ENCODE results near the gene EHD3. TPM values are rescaled to one million over a fixed set of nuclear protein-coding genes. Genes with fewer than 3 reads are reported as not detected.
"Not testable (repeated sequence)": the region's sequence is repeated elsewhere in the genome, so short reads cannot be mapped to it uniquely, and the experiment has no call there.

The EHD3 gene
- total RNA-seq, 1 donor from 2014 or later: 3.9 TPM

- no peaks in the 10 kb centered on the region for H3K9me3 ChIP-seq (ENCODE audit: low read depth)
- H3K9ac ChIP-seq: no peak overlapping the region
- Mint-ChIP-seq H3K4me1 (peaks cover 2% of the 10 kb centered on the region), H3K27me3 (ENCODE audit: insufficient read depth, low read depth) (peaks cover under 1% of the 10 kb centered on the region), H3K27ac (no peak overlapping the region), H3K9me3 (no peaks in the 10 kb centered on the region), H3K4me3 (no peak overlapping the region), H3K36me3 (no peaks in the 10 kb centered on the region)
- H2AFZ ChIP-seq (replicated peaks): no peak overlapping the region
- H3K4me3 ChIP-seq: no peak overlapping the region
- TF ChIP-seq CTCF (IDR thresholded peaks at IDR 0.05) (no peak), EZH2phosphoT487 (IDR thresholded peaks at IDR 0.05) (no peak), EZH2 (IDR thresholded peaks at IDR 0.05) (no peak)
- no peak for DNase-seq (ENCODE audit: low spot score)
- no peaks in the 10 kb centered on the region for H3K79me2 ChIP-seq (ENCODE audit: low read depth)
- peaks cover 8% of the 10 kb centered on the region for H3K4me1 ChIP-seq
- H4K20me1 ChIP-seq (ENCODE audit: low read depth): no peaks in the 10 kb centered on the region
- no peak overlapping the region for H3K4me2 ChIP-seq
- H3K36me3 ChIP-seq: no peaks in the 10 kb centered on the region
- no peaks in the 10 kb centered on the region for H3K27me3 ChIP-seq
- no peak overlapping the region for H3K27ac ChIP-seq
- no peaks in the 10 kb centered on the region for H3F3A ChIP-seq (ENCODE audit: low read depth)
Measured at GRCh38 chr2:31282634-31283033, 48.7 kb downstream of the EHD3 start.

GRCh38 chr2:31283193-31283919, 49.4 kb downstream of the EHD3 start:
- not testable (repeated sequence) for H3K36me3 Mint-ChIP-seq

GRCh38 chr2:31284107-31284506, 50.2 kb downstream of the EHD3 start:
- H3K27ac Mint-ChIP-seq: no peak overlapping the region
- no peak overlapping the region for H2AFZ ChIP-seq (replicated peaks)
- H3K4me1 Mint-ChIP-seq: peaks cover 2% of the 10 kb centered on the region
- H3K4me1 ChIP-seq: peaks cover 8% of the 10 kb centered on the region
- peak overlapping the region; percentile 8 for H3K4me2 ChIP-seq
- H4K20me1 ChIP-seq (ENCODE audit: low read depth): no peaks in the 10 kb centered on the region
- no peaks in the 10 kb centered on the region for H3K27me3 ChIP-seq
- peaks cover 2% of the 10 kb centered on the region for H3K27me3 Mint-ChIP-seq (ENCODE audit: insufficient read depth, low read depth)
- H3K9me3 Mint-ChIP-seq: no peaks in the 10 kb centered on the region
- H3K4me3 ChIP-seq: no peak overlapping the region
- H3F3A ChIP-seq (ENCODE audit: low read depth): no peaks in the 10 kb centered on the region
- H3K9ac ChIP-seq: no peak overlapping the region
- H3K4me3 Mint-ChIP-seq: no peak overlapping the region
- no peak for DNase-seq (ENCODE audit: low spot score)
- no peaks in the 10 kb centered on the region for H3K79me2 ChIP-seq (ENCODE audit: low read depth)
- TF ChIP-seq EZH2 (IDR thresholded peaks at IDR 0.05) (no peak), CTCF (IDR thresholded peaks at IDR 0.05) (no peak), EZH2phosphoT487 (IDR thresholded peaks at IDR 0.05) (no peak)
- H3K36me3 Mint-ChIP-seq: no peaks in the 10 kb centered on the region
- no peak overlapping the region for H3K27ac ChIP-seq
- no peaks in the 10 kb centered on the region for H3K36me3 ChIP-seq
- no peaks in the 10 kb centered on the region for H3K9me3 ChIP-seq (ENCODE audit: low read depth)

More at GRCh38 chr2:31283193-31283919, 49.4 kb downstream of the EHD3 start:
- H3K27me3 ChIP-seq; H3K4me2 ChIP-seq; H3K4me1 ChIP-seq; H3K36me3 ChIP-seq; H3K9me3 Mint-ChIP-seq; H3K27me3 Mint-ChIP-seq (ENCODE audit: insufficient read depth, low read depth); H3K9me3 ChIP-seq (ENCODE audit: low read depth); H3K79me2 ChIP-seq (ENCODE audit: low read depth); H3K27ac ChIP-seq; H3K9ac ChIP-seq; H3K4me1 Mint-ChIP-seq; H3K4me3 ChIP-seq; H2AFZ ChIP-seq (replicated peaks); H3F3A ChIP-seq (ENCODE audit: low read depth); H3K4me3 Mint-ChIP-seq; DNase-seq (ENCODE audit: low spot score); H4K20me1 ChIP-seq (ENCODE audit: low read depth): not testable (repeated sequence)
- peak overlapping the region; percentile 54 for H3K27ac Mint-ChIP-seq

GRCh38 chr2:31286230-31286629, 52.3 kb downstream of the EHD3 start:
- H3K36me3 ChIP-seq: no peaks in the 10 kb centered on the region
- no peaks in the 10 kb centered on the region for H3K79me2 ChIP-seq (ENCODE audit: low read depth)
- no peaks in the 10 kb centered on the region for H3K27me3 ChIP-seq
- H3K27me3 Mint-ChIP-seq (ENCODE audit: insufficient read depth, low read depth): peaks cover 2% of the 10 kb centered on the region
- H3F3A ChIP-seq (ENCODE audit: low read depth): no peaks in the 10 kb centered on the region
- H3K4me1 ChIP-seq: peaks cover 8% of the 10 kb centered on the region
- H3K4me3 Mint-ChIP-seq: no peak overlapping the region
- H3K4me3 ChIP-seq: no peak overlapping the region
- no peak overlapping the region for H3K27ac ChIP-seq
- no peaks in the 10 kb centered on the region for H3K36me3 Mint-ChIP-seq
- H3K9ac ChIP-seq: no peak overlapping the region
- H2AFZ ChIP-seq (replicated peaks): no peak overlapping the region
- no peaks in the 10 kb centered on the region for H4K20me1 ChIP-seq (ENCODE audit: low read depth)
- peaks cover 2% of the 10 kb centered on the region for H3K4me1 Mint-ChIP-seq
- no peak for DNase-seq (ENCODE audit: low spot score)
- no peaks in the 10 kb centered on the region for H3K9me3 ChIP-seq (ENCODE audit: low read depth)
- no peak overlapping the region for H3K4me2 ChIP-seq
- no peaks in the 10 kb centered on the region for H3K9me3 Mint-ChIP-seq
- H3K27ac Mint-ChIP-seq: no peak overlapping the region
- TF ChIP-seq CTCF (IDR thresholded peaks at IDR 0.05) (no peak), EZH2phosphoT487 (IDR thresholded peaks at IDR 0.05) (no peak), EZH2 (IDR thresholded peaks at IDR 0.05) (no peak)
